Ramos (cell line): ENCODE results near the gene NTSR2.

Experiments used
- in situ Hi-C: fragments of 300-500 bp; cut with MboI; formaldehyde crosslinking; loops from one replicate; pipeline ENCODE4 v1.14.3; 2022; ENCODE audit warnings: low sequenced_read_pairs; ENCODE audit not compliant: unreplicated experiment

Gene NTSR2

GRCh38 chr2:11699686-11700670 is 30.0 kb upstream of the NTSR2 start:
- in situ Hi-C loops: loop anchor here (25.0 kb wide), 1 partner anchor 1312 kb away; no protein-coding TSS in a partner anchor

- in situ Hi-C loops: loop anchor here (25.0 kb wide), 1 partner anchor 1314 kb away; no protein-coding TSS in a partner anchor
These were observed 28.3 kb upstream of the NTSR2 start for GRCh38 chr2:11698009-11698922.

DNA sequence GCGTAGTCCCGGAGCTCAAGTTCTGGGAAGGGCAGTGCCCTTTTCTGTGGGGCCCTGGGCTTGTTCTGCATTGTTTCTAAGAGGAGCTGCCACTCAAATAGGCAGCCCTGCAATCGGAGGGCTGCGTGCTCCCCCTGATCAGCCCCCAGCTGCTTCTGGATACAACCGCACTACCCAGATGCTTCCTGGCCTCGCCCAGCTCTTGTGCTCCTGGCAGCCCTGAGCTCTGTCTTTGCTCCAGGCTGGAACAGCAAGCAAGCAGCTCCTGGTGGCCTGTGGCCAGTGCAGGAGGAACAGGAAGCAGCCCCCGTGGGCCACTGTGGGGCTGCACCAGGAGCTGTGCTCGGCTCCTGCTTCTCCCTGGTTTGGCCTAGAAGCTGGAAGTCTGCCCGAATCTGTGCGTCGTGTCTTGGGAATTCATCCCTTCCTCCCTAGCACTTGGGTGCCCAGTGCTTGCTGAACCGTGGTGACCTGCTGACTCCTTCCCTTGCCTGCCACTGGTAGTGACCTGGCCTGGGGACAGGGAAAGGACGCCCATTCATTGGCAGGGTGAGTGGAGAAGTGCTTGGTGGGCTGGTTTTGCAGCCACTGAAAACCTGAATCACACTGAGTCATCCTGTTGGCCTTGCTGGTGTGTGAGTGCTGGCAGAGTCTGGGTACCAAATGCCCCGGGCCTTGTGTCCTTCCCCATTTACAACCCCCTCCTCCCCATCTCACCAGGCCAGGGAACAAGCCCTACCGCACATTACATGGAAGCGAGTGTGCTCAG is 27.3 kb upstream of the NTSR2 start:
- in situ Hi-C loops: loop anchor here (25.0 kb wide), 1 partner anchor 1315 kb away; no protein-coding TSS in a partner anchor

DNA sequence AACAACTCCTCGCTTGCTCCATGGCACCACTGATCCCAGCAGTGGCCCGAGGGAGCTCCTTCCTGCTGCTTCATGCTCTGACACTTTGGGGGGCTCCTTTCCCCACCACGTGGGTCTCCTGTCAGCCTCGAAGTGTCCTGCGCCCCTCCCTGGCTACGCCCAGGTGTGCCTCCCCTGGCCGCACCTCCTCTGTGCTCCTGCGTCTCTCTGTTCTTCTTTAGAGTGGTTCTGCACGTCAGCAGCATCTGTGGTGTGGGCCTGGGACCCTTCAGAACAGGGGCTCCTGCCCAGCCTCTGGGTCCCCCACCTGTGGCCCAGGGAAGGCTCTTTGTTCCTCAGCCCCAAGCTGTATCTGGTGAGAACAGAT is 26.7 kb upstream of the NTSR2 start:
- in situ Hi-C loops: loop anchor here (25.0 kb wide), 1 partner anchor 1316 kb away; no protein-coding TSS in a partner anchor

GRCh38 chr2:11695576-11695975 is 25.6 kb upstream of the NTSR2 start:
- in situ Hi-C loops: loop anchor here (25.0 kb wide), 1 partner anchor 1317 kb away; no protein-coding TSS in a partner anchor

- in situ Hi-C loops: loop anchor here (5.0 to 25.0 kb wide), 2 partner anchors 89 to 1319 kb away; no protein-coding TSS in a partner anchor
These were observed 23.0 kb upstream of the NTSR2 start for GRCh38 chr2:11692966-11693521.

- in situ Hi-C loops: loop anchor here (5.0 to 25.0 kb wide), 2 partner anchors 91 to 1321 kb away; no protein-coding TSS in a partner anchor
These were observed 21.2 kb upstream of the NTSR2 start for GRCh38 chr2:11691076-11691660.

DNA sequence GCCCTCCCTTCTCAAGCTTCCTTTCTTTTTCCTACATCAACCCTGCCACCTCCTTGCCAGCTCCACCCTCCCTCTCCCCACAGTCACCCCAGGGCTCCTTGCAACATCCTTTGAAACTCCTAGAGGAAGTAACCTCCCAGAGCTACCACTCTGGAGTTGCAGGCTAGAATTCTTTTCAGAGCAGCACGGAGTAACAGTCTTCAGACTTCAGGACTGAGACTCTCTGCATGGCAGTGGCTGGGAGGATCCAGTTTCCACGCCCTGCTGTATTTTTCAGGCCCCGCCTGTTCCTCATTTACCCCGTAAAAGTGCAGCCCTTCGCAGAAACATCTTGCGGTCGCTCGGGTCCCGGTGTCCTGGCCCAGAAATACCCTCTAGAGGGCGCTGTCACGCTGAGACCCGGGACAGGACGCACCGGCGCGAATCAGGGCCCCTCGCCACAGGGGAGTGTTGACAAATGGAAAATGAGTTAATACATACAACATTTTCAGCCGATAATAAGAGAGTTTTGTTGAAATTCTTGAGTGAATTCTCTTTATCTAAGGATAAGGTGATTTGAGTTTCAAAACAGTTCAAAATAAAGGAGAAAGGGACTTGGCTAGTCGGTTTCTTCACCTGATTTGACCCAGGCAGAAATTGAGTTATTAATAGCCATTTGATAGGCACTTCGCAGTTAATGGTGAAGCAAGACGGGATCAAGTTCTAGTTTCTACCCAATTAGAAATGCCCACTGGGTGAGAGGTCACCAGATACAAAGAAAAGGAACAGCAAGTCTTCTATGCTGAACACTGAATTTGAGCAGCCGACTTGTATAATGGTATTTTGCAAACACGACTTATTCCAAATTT is 18.5 kb upstream of the NTSR2 start:
- in situ Hi-C loops: loop anchor here (25.0 kb wide), 1 partner anchor 1324 kb away; no protein-coding TSS in a partner anchor

DNA sequence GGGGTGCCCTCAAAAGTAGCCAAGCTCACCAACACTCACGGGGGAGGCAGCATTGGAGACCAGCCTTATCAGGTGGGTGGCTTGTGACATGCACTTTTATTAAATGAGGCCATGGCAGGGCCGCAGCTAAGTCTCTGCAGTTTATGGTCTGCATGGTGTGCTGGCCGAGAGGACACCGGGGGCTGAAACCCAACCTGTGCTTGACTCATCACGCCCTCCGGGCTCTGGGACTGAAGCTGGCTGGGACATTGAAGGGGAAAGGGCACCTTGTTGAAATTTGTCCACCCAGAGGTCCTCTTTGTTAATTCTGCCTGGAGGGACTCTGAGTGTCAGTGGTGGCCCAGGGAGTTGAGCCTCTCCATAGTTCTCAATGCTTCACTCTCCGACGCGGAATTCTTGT is 17.7 kb upstream of the NTSR2 start:
- in situ Hi-C loops: loop anchor here (25.0 kb wide), 1 partner anchor 1325 kb away; no protein-coding TSS in a partner anchor

DNA sequence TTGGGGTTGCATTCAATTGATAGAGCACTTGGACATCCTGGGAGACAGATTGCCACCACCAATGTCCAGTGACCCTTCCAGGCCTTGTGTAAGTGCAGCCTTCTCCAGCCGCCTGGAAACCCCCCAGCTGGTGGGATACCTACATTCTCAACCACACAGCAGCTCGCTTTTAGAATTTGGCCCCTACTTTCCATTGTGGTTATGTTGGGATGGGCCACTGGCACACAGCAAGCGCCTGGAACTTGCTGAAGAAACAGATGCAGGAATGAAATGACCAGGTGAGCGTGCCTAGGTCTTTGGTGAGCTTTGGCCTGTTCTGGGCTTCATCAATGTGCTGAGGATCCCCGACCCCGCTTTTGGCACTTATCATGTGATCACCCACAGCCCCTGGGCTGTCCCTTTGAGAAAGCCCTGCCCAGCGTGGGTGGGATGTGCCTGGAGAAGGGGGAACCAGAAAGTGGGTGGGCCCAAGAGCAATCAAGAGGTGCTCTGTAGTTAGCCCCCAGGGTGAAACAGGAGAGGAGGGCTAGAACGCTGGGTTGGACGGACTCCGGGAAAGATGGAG is 16.0 kb upstream of the NTSR2 start:
- in situ Hi-C loops: loop anchor here (25.0 kb wide), 1 partner anchor 1326 kb away; no protein-coding TSS in a partner anchor

DNA sequence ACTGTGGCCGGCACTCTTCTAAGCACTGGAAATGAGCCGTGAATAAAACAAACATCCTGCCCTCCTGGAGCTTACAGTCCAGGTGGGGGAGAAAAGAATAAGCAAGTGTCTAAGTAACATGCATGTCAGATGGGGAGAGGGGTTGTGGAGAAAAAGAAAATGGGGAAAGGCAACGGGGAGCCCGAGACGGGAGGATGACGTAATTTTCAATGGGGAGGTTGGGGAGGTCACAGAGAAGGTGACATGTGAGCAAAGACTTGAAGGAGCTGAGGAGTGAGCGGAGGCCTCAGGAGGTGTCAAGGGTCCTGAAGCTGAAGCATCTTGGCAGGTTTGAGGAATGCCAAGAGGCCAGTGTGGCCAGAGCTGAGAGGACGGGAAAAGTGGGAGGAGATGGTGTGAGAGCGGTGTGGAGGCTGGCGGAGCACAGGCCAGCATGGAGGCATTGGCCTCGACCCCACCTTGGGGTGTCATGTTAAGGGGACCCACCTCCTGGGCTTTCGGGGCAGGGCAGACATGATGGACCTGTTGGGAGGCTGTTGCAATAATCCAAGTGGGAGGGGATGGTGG is 15.0 kb upstream of the NTSR2 start:
- in situ Hi-C loops: loop anchor here (25.0 kb wide), 1 partner anchor 1327 kb away; no protein-coding TSS in a partner anchor

DNA sequence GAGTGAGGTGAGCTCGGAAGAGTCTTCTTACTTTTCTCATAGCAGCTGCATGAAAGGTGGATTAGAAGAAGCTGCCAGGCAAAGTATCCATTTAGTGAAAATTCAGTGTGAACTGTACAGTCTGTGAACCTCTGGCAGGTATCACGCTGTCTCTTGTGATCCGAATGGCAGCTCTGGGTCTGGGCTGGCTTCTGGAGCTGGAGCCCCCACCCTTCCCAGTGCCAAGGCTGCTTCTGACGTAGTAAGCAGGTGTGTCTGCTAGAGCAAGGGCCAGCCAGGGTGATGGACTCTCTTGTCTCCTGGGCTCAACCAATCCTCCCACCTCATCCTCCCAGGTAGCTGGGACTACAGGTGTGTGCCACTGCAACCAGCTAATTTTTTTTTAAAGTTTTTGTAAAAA is 14.0 kb upstream of the NTSR2 start:
- in situ Hi-C loops: loop anchor here (25.0 kb wide), 1 partner anchor 1328 kb away; no protein-coding TSS in a partner anchor

- in situ Hi-C loops: loop anchor here (25.0 kb wide), 1 partner anchor 1329 kb away; no protein-coding TSS in a partner anchor
These were observed 13.5 kb upstream of the NTSR2 start for GRCh38 chr2:11683476-11683875.

GRCh38 chr2:11682590-11682915 is 12.6 kb upstream of the NTSR2 start:
- in situ Hi-C loops: loop anchor here (25.0 kb wide), 1 partner anchor 1330 kb away; no protein-coding TSS in a partner anchor

GRCh38 chr2:11681722-11682589 is 12.0 kb upstream of the NTSR2 start:
- in situ Hi-C loops: loop anchor here (25.0 kb wide), 1 partner anchor 1330 kb away; no protein-coding TSS in a partner anchor
